ENCODE measurements around the gene IFNL2.
"Not testable (repeated sequence)": the region's sequence is repeated elsewhere in the genome, so short reads cannot be mapped to it uniquely, and the experiment has no call there.

Gene IFNL2

DNA sequence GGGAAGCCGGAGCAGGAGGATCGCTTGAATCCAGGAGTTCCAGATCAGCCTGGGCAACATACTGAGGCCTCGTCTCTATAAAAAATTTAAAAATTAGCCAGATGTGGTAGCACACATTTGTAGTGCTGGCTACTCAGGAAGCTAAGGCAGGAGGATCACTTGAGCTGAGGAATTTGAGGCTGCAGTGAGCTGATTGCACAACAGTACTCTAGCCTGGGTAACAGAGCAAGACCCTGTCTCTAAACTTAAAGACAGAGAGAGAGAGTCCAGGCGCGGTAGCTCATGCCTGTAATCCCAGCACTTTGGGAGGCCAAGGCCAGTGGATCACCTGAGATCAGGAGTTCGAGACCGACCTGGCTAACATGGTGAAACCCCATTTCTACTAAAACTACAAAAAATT, 27.8 kb upstream of the IFNL2 start:
- TF ChIP-seq NFIC (IDR thresholded peaks at IDR 0.05) (no peak), FOXM1 (IDR thresholded peaks at IDR 0.05; ENCODE audit: borderline replicate concordance, low read depth) (no peak), EP300 (IDR thresholded peaks at IDR 0.05; ENCODE audit: borderline replicate concordance) (no peak), TEAD4 (IDR thresholded peaks at IDR 0.05) (no peak), YY1 (IDR thresholded peaks at IDR 0.05; ENCODE audit: low read depth) (no peak), TCF12 (IDR thresholded peaks at IDR 0.05; ENCODE audit: low read depth) (no peak), CREB1 (IDR thresholded peaks at IDR 0.05; ENCODE audit: low read depth) (no peak), CEBPB (IDR thresholded peaks at IDR 0.05) (no peak)
- TF ChIP-seq, protein P1, sequence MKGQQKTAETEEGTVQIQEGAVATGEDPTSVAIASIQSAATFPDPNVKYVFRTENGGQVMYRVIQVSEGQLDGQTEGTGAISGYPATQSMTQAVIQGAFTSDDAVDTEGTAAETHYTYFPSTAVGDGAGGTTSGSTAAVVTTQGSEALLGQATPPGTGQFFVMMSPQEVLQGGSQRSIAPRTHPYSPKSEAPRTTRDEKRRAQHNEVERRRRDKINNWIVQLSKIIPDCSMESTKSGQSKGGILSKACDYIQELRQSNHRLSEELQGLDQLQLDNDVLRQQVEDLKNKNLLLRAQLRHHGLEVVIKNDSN (IDR thresholded peaks at IDR 0.05) = no peak

DNA sequence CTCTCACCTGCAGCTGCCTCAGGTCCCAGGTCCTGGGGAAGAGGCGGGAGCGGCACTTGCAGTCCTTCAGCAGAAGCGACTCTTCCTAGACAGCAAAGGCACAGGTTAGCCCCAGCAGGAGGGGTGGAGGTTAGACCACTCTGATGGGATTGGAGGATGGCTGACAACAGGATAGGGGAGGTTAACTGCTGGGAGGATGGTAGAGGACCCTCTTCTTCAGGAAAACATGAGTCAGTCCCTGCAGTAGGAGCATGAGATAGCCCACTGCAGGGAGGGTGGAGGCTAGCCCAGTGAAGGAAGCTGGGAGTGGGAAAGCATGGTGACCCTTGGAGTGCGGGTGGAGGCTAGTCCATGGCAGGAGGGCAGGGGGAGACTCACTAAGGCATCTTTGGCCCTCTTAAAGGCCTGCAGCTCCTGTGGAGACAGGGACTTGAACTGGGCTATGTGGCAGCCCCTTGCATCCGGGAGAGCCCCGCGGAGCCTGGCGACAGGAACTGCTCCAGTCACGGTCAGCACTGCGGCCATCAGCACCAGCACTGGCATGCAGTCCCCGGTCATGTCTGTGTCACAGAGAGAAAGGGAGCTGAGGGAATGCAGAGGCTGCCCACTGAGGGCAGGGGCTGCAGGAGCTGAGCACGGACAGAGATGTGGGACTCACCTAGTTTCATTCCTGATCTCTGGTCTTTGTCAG, 23.6 kb upstream of the IFNL2 start, which contains the start of gene IFNL3:
Gene IFNL3, minus strand, starts transcription at position 597 of the 691 bp plus-strand sequence. Its CDS starts 39 bp downstream, at position 558.
- TF ChIP-seq EGR1 (IDR thresholded peaks at IDR 0.05); TCF12 (IDR thresholded peaks at IDR 0.05; ENCODE audit: low read depth): not testable (repeated sequence)
- TF ChIP-seq, protein P1 (IDR thresholded peaks at IDR 0.05) = not testable (repeated sequence)

DNA sequence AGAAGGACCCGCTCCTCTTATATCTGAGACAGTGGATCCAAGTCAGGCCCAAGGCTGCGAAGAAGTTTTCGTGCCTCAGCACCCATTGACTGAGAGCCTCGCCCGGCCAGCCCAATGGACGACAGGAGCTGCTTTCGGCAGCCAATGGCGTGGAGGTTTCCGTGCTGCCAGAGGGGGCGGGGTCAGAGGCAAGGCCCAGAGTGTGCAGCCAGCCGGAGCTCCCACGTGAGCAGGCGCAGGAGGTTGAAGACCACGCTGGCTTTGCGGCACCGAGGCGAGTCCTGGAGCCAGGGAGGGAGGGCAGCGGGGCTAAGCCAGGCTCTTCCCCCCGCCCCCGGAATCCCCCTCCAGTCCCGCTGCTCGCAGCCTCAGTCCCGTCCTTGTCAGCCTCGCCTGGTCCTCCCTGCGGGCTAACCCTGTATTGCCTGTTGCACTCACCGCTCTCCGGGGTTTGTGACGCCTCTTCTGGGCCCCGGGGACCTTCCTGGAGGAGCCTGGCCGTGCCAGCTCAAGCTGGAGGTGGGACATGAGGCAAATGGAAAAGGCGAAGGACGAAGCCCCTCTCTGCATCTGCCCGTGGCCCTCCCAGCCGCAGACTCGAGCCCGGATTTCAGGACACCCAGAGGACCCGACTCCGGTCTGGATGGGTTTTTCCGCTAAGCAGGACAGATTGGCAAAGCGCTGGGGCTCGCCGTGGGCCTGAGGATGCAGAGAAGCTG, 21.1 kb upstream of the IFNL2 start:
- no peak for TF ChIP-seq RAD21 (IDR thresholded peaks at IDR 0.05; ENCODE audit: low read depth)
- TF ChIP-seq, protein P2, sequence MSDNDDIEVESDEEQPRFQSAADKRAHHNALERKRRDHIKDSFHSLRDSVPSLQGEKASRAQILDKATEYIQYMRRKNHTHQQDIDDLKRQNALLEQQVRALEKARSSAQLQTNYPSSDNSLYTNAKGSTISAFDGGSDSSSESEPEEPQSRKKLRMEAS (IDR thresholded peaks at IDR 0.05) = peak; percentile 89
- TF ChIP-seq, protein P1 (IDR thresholded peaks at IDR 0.05) = peak; percentile 48; the same call in 1 of the 2 replicates
- TF ChIP-seq EP300 (IDR thresholded peaks at IDR 0.05; ENCODE audit: borderline replicate concordance) = no peak
- no peak for TF ChIP-seq CEBPB (IDR thresholded peaks at IDR 0.05)
- TF ChIP-seq EGR1 (IDR thresholded peaks at IDR 0.05) = no peak
- TF ChIP-seq FOXM1 (IDR thresholded peaks at IDR 0.05; ENCODE audit: borderline replicate concordance, low read depth) = no peak
- TF ChIP-seq TAF1 (IDR thresholded peaks at IDR 0.05; ENCODE audit: low read depth) = no peak
- TF ChIP-seq YY1 (IDR thresholded peaks at IDR 0.05; ENCODE audit: low read depth) = no peak
- TF ChIP-seq TCF12 (IDR thresholded peaks at IDR 0.05; ENCODE audit: low read depth) = no peak
- TF ChIP-seq CREB1 (IDR thresholded peaks at IDR 0.05; ENCODE audit: low read depth) = no peak
- no peak for TF ChIP-seq TEAD4 (IDR thresholded peaks at IDR 0.05)

DNA sequence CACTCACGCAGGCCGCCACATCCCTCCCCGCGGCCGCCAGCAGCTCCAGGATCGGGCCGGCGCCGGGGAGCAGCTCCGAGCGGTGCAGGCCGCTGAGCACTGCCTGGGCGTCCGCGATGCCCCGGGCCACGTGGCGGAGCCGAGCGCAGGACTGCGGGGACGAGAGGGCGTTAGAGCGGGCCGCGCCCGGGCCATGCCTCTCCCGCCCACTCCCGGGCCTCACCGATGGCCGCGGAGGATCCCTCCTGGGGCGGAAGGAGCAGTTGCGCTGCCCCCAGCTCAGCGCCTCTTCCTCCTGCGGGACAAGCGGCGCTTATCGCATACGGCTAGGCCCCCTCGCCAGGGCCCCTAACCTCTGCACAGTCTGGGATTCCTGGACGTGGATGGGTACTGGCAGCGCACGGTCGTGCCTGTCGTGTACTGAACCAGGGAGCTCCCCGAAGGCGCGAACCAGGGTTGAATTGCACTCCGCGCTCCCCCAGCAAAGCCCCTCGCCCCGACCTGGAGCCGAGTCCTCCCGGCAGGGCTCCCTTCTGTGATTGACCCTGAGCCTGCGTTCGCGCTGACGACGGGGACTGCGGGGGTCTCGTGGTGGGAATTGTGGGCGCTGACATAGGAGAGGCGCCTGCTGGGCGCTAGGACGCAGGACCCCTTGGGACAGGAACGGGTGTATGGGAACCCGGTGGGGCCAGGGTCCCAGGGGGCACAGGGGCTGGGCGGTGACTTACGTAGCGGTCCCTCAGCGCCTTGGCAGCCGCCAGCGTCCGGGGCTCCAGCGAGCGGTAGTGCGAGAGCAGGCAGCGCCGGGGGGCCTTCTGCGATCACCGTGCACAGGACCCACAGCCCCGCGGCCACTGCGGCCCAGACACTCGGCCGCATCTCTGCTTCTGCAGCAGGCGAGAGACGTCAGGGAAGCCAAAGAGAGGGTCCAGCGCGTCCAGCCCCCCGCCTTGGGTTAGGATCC, 20.2 kb upstream of the IFNL2 start:
- TF ChIP-seq, protein P3, sequence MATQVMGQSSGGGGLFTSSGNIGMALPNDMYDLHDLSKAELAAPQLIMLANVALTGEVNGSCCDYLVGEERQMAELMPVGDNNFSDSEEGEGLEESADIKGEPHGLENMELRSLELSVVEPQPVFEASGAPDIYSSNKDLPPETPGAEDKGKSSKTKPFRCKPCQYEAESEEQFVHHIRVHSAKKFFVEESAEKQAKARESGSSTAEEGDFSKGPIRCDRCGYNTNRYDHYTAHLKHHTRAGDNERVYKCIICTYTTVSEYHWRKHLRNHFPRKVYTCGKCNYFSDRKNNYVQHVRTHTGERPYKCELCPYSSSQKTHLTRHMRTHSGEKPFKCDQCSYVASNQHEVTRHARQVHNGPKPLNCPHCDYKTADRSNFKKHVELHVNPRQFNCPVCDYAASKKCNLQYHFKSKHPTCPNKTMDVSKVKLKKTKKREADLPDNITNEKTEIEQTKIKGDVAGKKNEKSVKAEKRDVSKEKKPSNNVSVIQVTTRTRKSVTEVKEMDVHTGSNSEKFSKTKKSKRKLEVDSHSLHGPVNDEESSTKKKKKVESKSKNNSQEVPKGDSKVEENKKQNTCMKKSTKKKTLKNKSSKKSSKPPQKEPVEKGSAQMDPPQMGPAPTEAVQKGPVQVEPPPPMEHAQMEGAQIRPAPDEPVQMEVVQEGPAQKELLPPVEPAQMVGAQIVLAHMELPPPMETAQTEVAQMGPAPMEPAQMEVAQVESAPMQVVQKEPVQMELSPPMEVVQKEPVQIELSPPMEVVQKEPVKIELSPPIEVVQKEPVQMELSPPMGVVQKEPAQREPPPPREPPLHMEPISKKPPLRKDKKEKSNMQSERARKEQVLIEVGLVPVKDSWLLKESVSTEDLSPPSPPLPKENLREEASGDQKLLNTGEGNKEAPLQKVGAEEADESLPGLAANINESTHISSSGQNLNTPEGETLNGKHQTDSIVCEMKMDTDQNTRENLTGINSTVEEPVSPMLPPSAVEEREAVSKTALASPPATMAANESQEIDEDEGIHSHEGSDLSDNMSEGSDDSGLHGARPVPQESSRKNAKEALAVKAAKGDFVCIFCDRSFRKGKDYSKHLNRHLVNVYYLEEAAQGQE (IDR thresholded peaks at IDR 0.05; ENCODE audit: low read depth) = no peak
- no peak for TF ChIP-seq EP300 (IDR thresholded peaks at IDR 0.05; ENCODE audit: borderline replicate concordance)
- no peak for TF ChIP-seq FOXM1 (IDR thresholded peaks at IDR 0.05; ENCODE audit: borderline replicate concordance, low read depth)
- no peak for TF ChIP-seq RAD21 (IDR thresholded peaks at IDR 0.05; ENCODE audit: low read depth)
- no peak for TF ChIP-seq TCF12 (IDR thresholded peaks at IDR 0.05; ENCODE audit: low read depth)
- TF ChIP-seq TEAD4 (IDR thresholded peaks at IDR 0.05) = no peak
- TF ChIP-seq YY1 (IDR thresholded peaks at IDR 0.05; ENCODE audit: low read depth) = no peak
- no peak for TF ChIP-seq CEBPB (IDR thresholded peaks at IDR 0.05)
- TF ChIP-seq TAF1 (IDR thresholded peaks at IDR 0.05; ENCODE audit: low read depth) = no peak
- TF ChIP-seq, protein P1 (IDR thresholded peaks at IDR 0.05) = no peak
- no peak for TF ChIP-seq CREB1 (IDR thresholded peaks at IDR 0.05; ENCODE audit: low read depth)
- no peak for TF ChIP-seq ZBTB7A (IDR thresholded peaks at IDR 0.05; ENCODE audit: low read depth)
- no peak for TF ChIP-seq EGR1 (IDR thresholded peaks at IDR 0.05)
- TF ChIP-seq NFIC (IDR thresholded peaks at IDR 0.05) = no peak
- TF ChIP-seq, protein P2 (IDR thresholded peaks at IDR 0.05) = no peak

DNA sequence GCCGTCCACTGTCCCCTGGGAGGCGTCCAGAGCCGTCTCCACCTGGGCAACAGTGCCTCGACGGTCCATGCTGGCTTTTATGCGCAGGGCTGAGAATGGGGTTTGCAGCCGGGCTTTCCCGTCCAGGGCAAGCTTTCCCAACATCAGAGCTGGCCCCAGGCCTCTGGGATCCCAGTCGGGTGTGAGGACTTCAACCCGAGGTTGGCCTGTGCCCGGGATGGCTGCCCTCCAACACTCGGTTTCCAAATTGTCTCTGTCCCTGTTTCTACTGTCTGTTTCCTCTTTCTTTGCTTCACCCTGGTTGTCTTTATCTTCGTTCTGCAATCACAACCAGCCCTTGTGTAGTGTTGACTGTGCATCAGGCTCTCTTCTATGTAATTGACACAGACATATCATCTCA, 19.4 kb upstream of the IFNL2 start, which contains the start of gene IFNL4:
Gene IFNL4, minus strand, starts transcription at position 51 of the 400 bp plus-strand sequence.
- TF ChIP-seq, protein P2 (IDR thresholded peaks at IDR 0.05) = no peak
- TF ChIP-seq FOXM1 (IDR thresholded peaks at IDR 0.05; ENCODE audit: borderline replicate concordance, low read depth) (no peak), RAD21 (IDR thresholded peaks at IDR 0.05; ENCODE audit: low read depth) (no peak), TEAD4 (IDR thresholded peaks at IDR 0.05) (no peak), EGR1 (IDR thresholded peaks at IDR 0.05) (no peak), EP300 (IDR thresholded peaks at IDR 0.05; ENCODE audit: borderline replicate concordance) (no peak), YY1 (IDR thresholded peaks at IDR 0.05; ENCODE audit: low read depth) (no peak), NFIC (IDR thresholded peaks at IDR 0.05) (no peak), CEBPB (IDR thresholded peaks at IDR 0.05) (no peak), TAF1 (IDR thresholded peaks at IDR 0.05; ENCODE audit: low read depth) (no peak), TCF12 (IDR thresholded peaks at IDR 0.05; ENCODE audit: low read depth) (no peak), ZBTB7A (IDR thresholded peaks at IDR 0.05; ENCODE audit: low read depth) (no peak), CREB1 (IDR thresholded peaks at IDR 0.05; ENCODE audit: low read depth) (no peak)
- TF ChIP-seq, protein P1 (IDR thresholded peaks at IDR 0.05) = no peak

Measured in Ishikawa (cell line).